ENCODE measurements around the gene MRPL38. TPM values are rescaled to one million over a fixed set of nuclear protein-coding genes. Genes with fewer than 3 reads are reported as not detected.
"Not testable (repeated sequence)": the region's sequence is repeated elsewhere in the genome, so short reads cannot be mapped to it uniquely, and the experiment has no call there.

Gene MRPL38
- polyA plus RNA-seq, 1 experiment = 16.6 TPM

GRCh38 chr17:75854881-75855309, 49.8 kb downstream of the MRPL38 start:
- POLR2A ChIA-PET = interaction anchor here (0.6 to 2.1 kb wide), 18 partner anchors 8 to 285 kb away, joined by 3 to 21 read pairs (median 4); partner anchors contain the start of genes FBF1, MRPL38, TRIM47 and TRIM65
- Histone ChIP-seq H3K27me3 (ENCODE audit: control insufficient read depth, insufficient read depth, low read length) (no peaks in the 10 kb centered on the region), H3K27ac (ENCODE audit: low read depth, low read length) (peak overlapping the region; percentile 47), H3K9me3 (ENCODE audit: control insufficient read depth, insufficient read depth, low read length) (no peaks in the 10 kb centered on the region), H3K4me3 (ENCODE audit: low read depth, low read length) (peak overlapping the region; percentile 94)
- CTCF ChIA-PET = interaction anchor here (0.6 to 3.5 kb wide), 12 partner anchors 9 to 105 kb away, joined by 3 to 18 read pairs (median 4); no protein-coding TSS in a partner anchor
- no peak for DNase-seq (ENCODE audit: low read depth, low spot score)
- TF ChIP-seq CTCF (IDR thresholded peaks at IDR 0.05; ENCODE audit: low read depth, low read length) = no peak

GRCh38 chr17:75854101-75854748, 50.5 kb downstream of the MRPL38 start:
- H3K27ac ChIP-seq (ENCODE audit: low read depth, low read length) = peak overlapping the region; percentile 57
- H3K9me3 ChIP-seq (ENCODE audit: control insufficient read depth, insufficient read depth, low read length) = no peaks in the 10 kb centered on the region
- H3K27me3 ChIP-seq (ENCODE audit: control insufficient read depth, insufficient read depth, low read length) = no peaks in the 10 kb centered on the region
- TF ChIP-seq CTCF (IDR thresholded peaks at IDR 0.05; ENCODE audit: low read depth, low read length) = no peak
- ChIA-PET CTCF (interaction anchor here (1.3 to 3.5 kb wide), 3 partner anchors 8 to 71 kb away, joined by 6 to 18 read pairs (median 8); no protein-coding TSS in a partner anchor), POLR2A (interaction anchor here (0.6 to 2.0 kb wide), 8 partner anchors 9 to 458 kb away, joined by 3 to 21 read pairs (median 8); partner anchors contain the start of genes FBF1 and TRIM65)
- peak overlapping the region; percentile 94 for H3K4me3 ChIP-seq (ENCODE audit: low read depth, low read length)
- no peak for DNase-seq (ENCODE audit: low read depth, low spot score)

GRCh38 chr17:75853433-75853832, 51.3 kb downstream of the MRPL38 start:
- Histone ChIP-seq H3K4me3 (ENCODE audit: low read depth, low read length) (no peak overlapping the region), H3K9me3 (ENCODE audit: control insufficient read depth, insufficient read depth, low read length) (no peaks in the 10 kb centered on the region), H3K27me3 (ENCODE audit: control insufficient read depth, insufficient read depth, low read length) (no peaks in the 10 kb centered on the region), H3K27ac (ENCODE audit: low read depth, low read length) (no peak overlapping the region)
- DNase-seq (ENCODE audit: low read depth, low spot score) = no peak
- POLR2A ChIA-PET = interaction anchor here (0.6 kb wide), 1 partner anchor 270 kb away, joined by 10 read pairs; no protein-coding TSS in a partner anchor
- CTCF ChIA-PET = interaction anchor here (0.6 to 3.5 kb wide), 3 partner anchors 7 to 70 kb away, joined by 3 to 18 read pairs (median 6); no protein-coding TSS in a partner anchor
- no peak for TF ChIP-seq CTCF (IDR thresholded peaks at IDR 0.05; ENCODE audit: low read depth, low read length)

GRCh38 chr17:75851693-75851991, 53.0 kb downstream of the MRPL38 start:
- H3K9me3 ChIP-seq (ENCODE audit: control insufficient read depth, insufficient read depth, low read length); DNase-seq (ENCODE audit: low read depth, low spot score); H3K27me3 ChIP-seq (ENCODE audit: control insufficient read depth, insufficient read depth, low read length); POLR2A ChIA-PET; H3K4me3 ChIP-seq (ENCODE audit: low read depth, low read length); H3K27ac ChIP-seq (ENCODE audit: low read depth, low read length); CTCF ChIA-PET: not testable (repeated sequence)

- H3K27me3 ChIP-seq (ENCODE audit: control insufficient read depth, insufficient read depth, low read length) = no peaks in the 10 kb centered on the region
- no peak for DNase-seq (ENCODE audit: low read depth, low spot score)
- no peak overlapping the region for H3K27ac ChIP-seq (ENCODE audit: low read depth, low read length)
- no peak overlapping the region for H3K4me3 ChIP-seq (ENCODE audit: low read depth, low read length)
- no peaks in the 10 kb centered on the region for H3K9me3 ChIP-seq (ENCODE audit: control insufficient read depth, insufficient read depth, low read length)
- CTCF ChIA-PET = interaction anchor here (1.4 kb wide), 1 partner anchor 11 kb away, joined by 4 read pairs; no protein-coding TSS in a partner anchor
- no peak for TF ChIP-seq CTCF (IDR thresholded peaks at IDR 0.05; ENCODE audit: low read depth, low read length)
- POLR2A ChIA-PET = no interaction called here
These were observed 53.6 kb downstream of the MRPL38 start for GRCh38 chr17:75850928-75851692.

All from AG04450 (cell line).